PC-3 (cell line): ENCODE measurements around the gene RGS17. TPM values are rescaled to one million over a fixed set of nuclear protein-coding genes. Genes with fewer than 3 reads are reported as not detected.

ENCODE experiments used
- ATAC-seq: fragments of 200-7000 bp; cut with Tn5 transposase; 2 replicates; pipeline ENCODE4 v1.9.1; 2020; ENCODE audit warnings: mild to moderate bottlenecking, moderate library complexity
- BruUV-seq: library from RNA; stranded (reverse); fragments of 400-500 nt; replicated peaks from 2 replicates; lab custom pipeline; 2021; lab: Mats Ljungman, UMichigan
- CTCF ChIA-PET: fragments of 300-600 bp; sonication (Branson Sonifier 250); formaldehyde crosslinking; loops from one replicate; lab custom pipeline; 2022; ENCODE audit warnings: antibody characterized with exemption; lab: Charles Lee
- POLR2A ChIA-PET: fragments of 300-600 bp; sonication (Branson Sonifier 250); formaldehyde crosslinking; loops from one replicate; lab custom pipeline; 2022; ENCODE audit warnings: antibody characterized with exemption; ENCODE audit not compliant: unreplicated experiment; lab: Charles Lee
- DNase-seq: peaks from one replicate; pipeline ENCODE4 v3.0.0-alpha.2; 2015
- H2AFZ ChIP-seq: fragments of 300-600 bp; sonication (generic); 2 replicates; pipeline ENCODE4 v1.6.0; 2016; ENCODE audit warnings: antibody characterized with exemption, low read length
- H3F3A ChIP-seq: fragments of 300-600 bp; sonication (generic); one replicate; pipeline ENCODE4 v1.6.0; 2017; ENCODE audit warnings: antibody characterized with exemption, low read length, control low read depth, mild to moderate bottlenecking; ENCODE audit not compliant: unreplicated experiment
- H3K27ac ChIP-seq: fragments of 300-600 bp; sonication (generic); 2 replicates; pipeline ENCODE4 v1.5.1; 2016; ENCODE audit warnings: mild to moderate bottlenecking, low read length
- H3K27me3 ChIP-seq: fragments of 300-600 bp; sonication (generic); 2 replicates; pipeline ENCODE4 v1.6.1; 2016; ENCODE audit warnings: low read length, mixed read lengths
- H3K36me3 ChIP-seq: fragments of 300-600 bp; sonication (generic); 2 replicates; pipeline ENCODE4 v1.6.1; 2016; ENCODE audit warnings: low read depth, mixed run types, low read length, mixed read lengths
- H3K4me1 ChIP-seq: fragments of 300-600 bp; sonication (generic); 2 replicates; pipeline ENCODE4 v1.5.1; 2016; ENCODE audit warnings: low read length; ENCODE audit not compliant: insufficient read depth
- H3K4me2 ChIP-seq: fragments of 300-600 bp; sonication (generic); 2 replicates; pipeline ENCODE4 v1.6.0; 2016; ENCODE audit warnings: low read length
- H3K4me3 ChIP-seq: fragments of 300-600 bp; sonication (generic); 2 replicates; pipeline ENCODE4 v1.5.1; 2016; ENCODE audit warnings: mild to moderate bottlenecking, low read length, mixed read lengths
- H3K79me2 ChIP-seq: fragments of 300-600 bp; sonication (generic); 2 replicates; pipeline ENCODE4 v1.6.1; 2017; ENCODE audit warnings: low read length, mixed read lengths
- H3K9ac ChIP-seq: fragments of 300-600 bp; sonication (generic); 2 replicates; pipeline ENCODE4 v1.6.0; 2016; ENCODE audit warnings: mild to moderate bottlenecking, low read length
- H3K9me2 ChIP-seq: fragments of 300-600 bp; sonication (generic); replicated peaks from 2 replicates; pipeline ENCODE4 v1.6.1; 2016; ENCODE audit warnings: mixed run types, low read length, mixed read lengths
- H3K9me3 ChIP-seq: fragments of 300-600 bp; sonication (generic); 2 replicates; pipeline ENCODE4 v1.6.1; 2016; ENCODE audit warnings: low read length, mixed read lengths
- H4K20me1 ChIP-seq: fragments of 300-600 bp; sonication (generic); 2 replicates; pipeline ENCODE4 v1.6.1; 2016; ENCODE audit warnings: low read length, mixed read lengths
- CTCF ChIP-seq: fragments of 300-600 bp; sonication (generic); conservative IDR thresholded peaks from 2 replicates; pipeline ENCODE4 v1.5.1; 2017; ENCODE audit warnings: antibody characterized with exemption, low read depth, mild to moderate bottlenecking, low read length
- EZH2 ChIP-seq: fragments of 300-600 bp; sonication (generic); IDR thresholded peaks from one replicate; pipeline ENCODE4 v1.6.1; 2017; ENCODE audit warnings: antibody characterized with exemption, mild to moderate bottlenecking, low read length; ENCODE audit not compliant: unreplicated experiment
- EZH2phosphoT487 ChIP-seq: fragments of 300-600 bp; sonication (generic); IDR thresholded peaks from 2 replicates; pipeline ENCODE4 v1.6.1; 2018; ENCODE audit warnings: mild to moderate bottlenecking, antibody characterized with exemption, low read length, borderline replicate concordance
- intact Hi-C: fragments of 100-400 bp; cut with micrococcal nuclease; formaldehyde crosslinking; loops from 2 replicates; pipeline ENCODE4 v1.9.0; 2023
- total RNA-seq: library from RNA; depleted of rRNA; stranded (reverse); fragments of >200 nt; gene quantifications from 2 replicates; pipeline ENCODE4 v1.2.3, GENCODE V29; 2014

The RGS17 gene
- total RNA-seq, 1 experiment from 2014 or later: 1.4 TPM

DNA sequence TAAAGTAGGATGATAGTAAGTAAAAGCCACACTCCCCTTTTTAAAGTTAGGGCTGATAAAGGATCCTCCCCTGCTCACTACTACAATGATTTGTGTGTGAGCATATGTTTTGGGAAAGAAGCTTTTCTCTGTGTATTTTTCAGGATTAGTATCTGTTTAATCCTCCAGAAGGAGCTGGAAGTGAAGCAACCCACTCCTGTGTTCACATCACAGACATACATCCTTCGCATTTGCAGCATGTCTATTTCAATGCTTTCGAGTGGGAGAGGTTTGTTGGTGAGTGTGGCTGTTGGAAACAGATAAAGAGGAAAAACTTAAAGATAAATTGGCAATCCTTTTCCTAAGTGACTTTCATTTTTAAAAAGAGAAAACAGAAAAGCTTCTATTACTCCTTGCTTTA lies 31.6 kb upstream of the RGS17 start:
- DNase-seq (no peak), ATAC-seq (no peak)
- no peak for TF ChIP-seq EZH2phosphoT487
- TF ChIP-seq EZH2: no peak
- TF ChIP-seq CTCF: no peak
- no peaks in the 10 kb centered on the region for H3K9me2 ChIP-seq
- H3F3A ChIP-seq: no peaks in the 10 kb centered on the region
- H3K9ac ChIP-seq: no peak overlapping the region
- BruUV-seq: no TSS peak
- H4K20me1 ChIP-seq: no peaks in the 10 kb centered on the region
- no peak overlapping the region for H3K4me3 ChIP-seq
- intact Hi-C loops: no loop called here
- no peaks in the 10 kb centered on the region for H3K27me3 ChIP-seq
- H3K36me3 ChIP-seq: no peaks in the 10 kb centered on the region
- POLR2A ChIA-PET: no interaction called here
- no peak overlapping the region for H3K4me2 ChIP-seq
- H2AFZ ChIP-seq: no peak overlapping the region
- CTCF ChIA-PET: no interaction called here
- no peaks in the 10 kb centered on the region for H3K9me3 ChIP-seq
- H3K79me2 ChIP-seq: no peaks in the 10 kb centered on the region
- peaks cover 14% of the 10 kb centered on the region for H3K4me1 ChIP-seq
- no peak overlapping the region for H3K27ac ChIP-seq

- H3F3A ChIP-seq: no peaks in the 10 kb centered on the region
- H2AFZ ChIP-seq: no peak overlapping the region
- H4K20me1 ChIP-seq: no peaks in the 10 kb centered on the region
- ATAC-seq: no peak
- no peak for DNase-seq
- TF ChIP-seq EZH2 (no peak), CTCF (no peak), EZH2phosphoT487 (no peak)
- H3K9me2 ChIP-seq: no peaks in the 10 kb centered on the region
- H3K27ac ChIP-seq: no peak overlapping the region
- H3K4me1 ChIP-seq: peaks cover 11% of the 10 kb centered on the region
- BruUV-seq: no TSS peak
- no peaks in the 10 kb centered on the region for H3K9me3 ChIP-seq
- no peaks in the 10 kb centered on the region for H3K36me3 ChIP-seq
- intact Hi-C loops: no loop called here
- H3K27me3 ChIP-seq: no peaks in the 10 kb centered on the region
- ChIA-PET POLR2A (no interaction called here), CTCF (no interaction called here)
- no peaks in the 10 kb centered on the region for H3K79me2 ChIP-seq
- no peak overlapping the region for H3K4me3 ChIP-seq
- H3K9ac ChIP-seq: no peak overlapping the region
- no peak overlapping the region for H3K4me2 ChIP-seq
Observed at GRCh38 chr6:153162172-153162571, 31.1 kb upstream of the RGS17 start.

DNA sequence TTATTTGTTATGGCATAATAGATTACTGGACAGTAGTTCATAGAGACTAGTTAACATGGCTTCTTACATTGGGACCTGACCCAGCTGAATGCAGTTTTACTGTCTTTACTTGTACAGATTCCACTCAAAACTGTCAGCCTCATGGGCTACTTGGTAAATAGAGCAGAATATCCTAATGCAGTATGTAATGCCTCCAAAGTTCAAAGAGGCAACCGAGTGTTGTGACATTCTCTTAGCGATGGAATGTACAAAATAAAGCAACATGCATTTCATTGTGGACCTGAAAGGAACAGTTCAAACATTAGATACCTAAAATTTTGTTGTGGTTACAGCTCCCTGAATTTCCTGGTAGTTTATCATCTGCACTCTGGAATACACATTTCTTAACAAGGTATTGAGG lies 29.1 kb upstream of the RGS17 start:
- no peak overlapping the region for H2AFZ ChIP-seq
- ChIA-PET POLR2A (no interaction called here), CTCF (no interaction called here)
- H3K79me2 ChIP-seq: no peaks in the 10 kb centered on the region
- H4K20me1 ChIP-seq: no peaks in the 10 kb centered on the region
- no peaks in the 10 kb centered on the region for H3K9me2 ChIP-seq
- no peaks in the 10 kb centered on the region for H3K36me3 ChIP-seq
- intact Hi-C loops: no loop called here
- DNase-seq (no peak), ATAC-seq (no peak)
- no peak overlapping the region for H3K9ac ChIP-seq
- no peaks in the 10 kb centered on the region for H3K27me3 ChIP-seq
- BruUV-seq: no TSS peak
- TF ChIP-seq EZH2phosphoT487 (no peak), EZH2 (no peak), CTCF (no peak)
- no peaks in the 10 kb centered on the region for H3K4me1 ChIP-seq
- H3K27ac ChIP-seq: no peak overlapping the region
- H3K4me3 ChIP-seq: no peak overlapping the region
- no peaks in the 10 kb centered on the region for H3K9me3 ChIP-seq
- no peaks in the 10 kb centered on the region for H3F3A ChIP-seq
- H3K4me2 ChIP-seq: no peak overlapping the region
